COLO668 (cell line): ENCODE data around the gene TOR2A.
A peak's percentile ranks its signal among the peaks of the same experiment; 100 is the strongest.

Source experiments
- DNase-seq: peaks from one replicate; lab custom pipeline; 2025; ENCODE audit not compliant: unreplicated experiment; lab: John Stamatoyannopoulos, UW

The TOR2A gene

DNA sequence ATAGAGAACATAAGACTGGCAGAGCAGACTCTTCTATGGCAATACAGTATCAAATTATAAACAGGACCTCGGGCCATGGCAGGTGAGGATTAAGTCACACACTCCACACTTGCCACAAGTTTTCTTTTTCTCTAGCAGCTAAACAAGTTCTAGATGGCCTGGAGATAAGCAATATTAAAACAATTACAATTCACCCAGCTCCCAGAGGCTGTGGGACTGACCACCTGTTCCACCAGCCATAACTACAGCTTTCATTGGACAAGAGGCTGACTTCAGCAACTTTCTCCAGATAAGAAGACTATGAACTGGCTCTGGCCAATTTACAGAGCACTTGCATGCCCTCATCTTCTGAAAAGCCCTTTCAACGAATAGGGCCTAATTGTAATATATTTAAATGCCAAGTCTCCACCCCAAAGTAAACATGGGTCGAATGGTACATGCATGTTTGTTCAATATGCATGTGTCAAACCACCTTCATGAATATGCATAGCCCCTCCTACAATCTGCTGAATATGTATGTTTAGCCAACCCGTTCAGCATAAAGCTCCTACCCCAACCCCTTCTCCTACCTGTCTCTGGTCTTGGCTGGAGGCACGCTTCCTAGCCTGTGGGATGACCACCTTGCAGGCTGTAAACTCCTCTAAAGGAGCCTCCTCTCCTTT is 34.4 kb downstream of the TOR2A start:
- DNase-seq: no peak

DNA sequence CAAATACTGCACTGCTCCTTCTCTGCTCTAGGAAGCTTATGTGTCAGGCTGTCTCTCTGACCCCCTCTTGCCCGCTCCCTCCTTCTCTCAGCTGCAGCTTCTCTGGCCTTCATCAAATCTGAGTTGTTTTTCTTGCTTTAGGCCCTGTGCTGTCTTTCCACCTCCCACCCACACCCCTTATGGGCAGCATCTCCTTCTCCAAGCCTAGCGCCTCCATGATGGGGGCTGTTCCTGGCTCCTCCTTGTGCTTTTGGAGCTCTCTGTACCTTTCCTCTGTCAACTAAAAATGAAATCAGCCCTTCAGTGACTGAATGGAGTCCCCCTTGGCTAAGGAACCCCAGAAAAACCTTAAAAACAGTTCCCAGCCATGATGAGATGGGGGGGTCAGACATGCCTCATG is 35.0 kb downstream of the TOR2A start:
- no peak for DNase-seq

GRCh38 chr9:127698985-127699670 is 36.0 kb downstream of the TOR2A start:
- DNase-seq: peak; percentile 91

DNA sequence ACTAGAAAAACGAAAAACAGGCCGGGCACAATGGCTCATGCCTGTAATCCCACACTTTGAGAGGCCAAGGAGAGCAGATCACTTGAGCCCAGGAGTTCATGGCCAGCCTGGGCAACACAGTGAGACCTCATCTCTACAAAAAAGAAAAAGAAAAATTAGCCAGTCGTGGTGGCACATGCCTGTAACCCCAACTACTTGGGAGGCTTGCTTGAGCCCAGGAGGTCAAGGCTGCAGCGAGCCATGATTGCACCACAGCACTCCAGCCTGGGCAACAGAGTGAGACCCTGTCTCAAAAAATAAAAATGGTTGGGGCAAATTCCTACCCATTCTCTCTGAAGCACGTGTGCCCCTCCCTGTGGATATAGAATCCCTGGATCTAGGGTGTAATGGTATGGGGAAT is 36.7 kb downstream of the TOR2A start:
- no peak for DNase-seq

DNA sequence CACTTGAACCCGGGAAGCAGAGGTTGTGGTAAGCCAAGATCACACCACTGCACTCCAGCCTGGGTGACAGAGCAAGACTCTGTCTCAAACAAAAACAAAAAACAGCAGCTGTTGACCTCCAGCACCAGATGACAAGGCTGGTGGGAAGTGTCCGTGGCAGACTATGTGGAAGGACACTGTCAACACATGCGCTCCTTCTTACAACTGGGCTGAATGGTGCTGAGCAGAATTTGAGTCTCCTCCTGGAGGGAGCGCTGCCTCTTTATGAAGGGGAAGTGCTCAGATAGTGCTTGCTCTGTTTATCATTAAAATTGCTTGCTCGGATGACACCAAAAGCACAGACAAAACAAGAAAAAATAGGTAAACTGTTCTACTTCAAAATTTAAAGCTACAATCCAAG is 37.5 kb downstream of the TOR2A start:
- no peak for DNase-seq

DNA sequence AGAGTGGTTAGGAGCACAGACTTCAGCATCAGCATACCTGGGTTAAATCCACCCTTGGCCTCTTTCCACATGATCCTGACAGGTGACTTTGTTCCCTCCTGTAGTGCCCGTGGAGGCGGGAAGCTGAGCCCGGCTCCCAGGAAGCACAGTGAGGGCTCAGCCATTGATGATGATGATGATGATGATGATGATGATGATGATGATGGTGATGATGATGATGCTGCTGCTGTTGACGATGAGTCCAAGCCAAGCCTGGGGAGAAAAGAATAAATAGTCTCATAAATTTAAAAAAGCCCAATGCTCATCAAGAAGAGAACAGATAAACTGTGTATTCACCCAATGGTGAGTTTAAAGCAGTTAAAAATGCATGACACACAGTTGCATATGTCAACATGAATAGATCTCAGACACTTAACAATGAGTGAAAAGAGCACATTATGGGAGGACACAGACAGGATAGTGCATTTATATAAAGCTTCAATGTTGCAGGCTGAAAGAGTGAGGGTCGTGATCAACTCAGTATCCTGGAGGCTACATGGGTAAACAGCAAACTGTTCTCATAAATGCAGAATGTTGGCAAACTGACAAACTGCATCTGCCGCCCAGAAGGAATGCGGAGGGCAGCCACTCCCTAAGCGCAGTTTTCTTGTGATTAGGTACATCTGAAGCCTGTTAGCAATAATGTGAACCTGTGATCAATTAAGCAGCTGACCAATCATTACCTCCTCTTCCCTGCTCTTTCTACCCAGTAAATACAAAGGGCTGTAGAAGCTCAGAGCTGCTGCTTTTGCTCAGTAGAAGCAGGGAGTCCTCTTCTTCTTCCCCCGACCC is 40.0 kb downstream of the TOR2A start:
- no peak for DNase-seq

GRCh38 chr9:127693697-127694096 is 41.4 kb downstream of the TOR2A start:
- no peak for DNase-seq

- DNase-seq: no peak
These were observed 42.0 kb downstream of the TOR2A start for GRCh38 chr9:127693143-127693542.

DNA sequence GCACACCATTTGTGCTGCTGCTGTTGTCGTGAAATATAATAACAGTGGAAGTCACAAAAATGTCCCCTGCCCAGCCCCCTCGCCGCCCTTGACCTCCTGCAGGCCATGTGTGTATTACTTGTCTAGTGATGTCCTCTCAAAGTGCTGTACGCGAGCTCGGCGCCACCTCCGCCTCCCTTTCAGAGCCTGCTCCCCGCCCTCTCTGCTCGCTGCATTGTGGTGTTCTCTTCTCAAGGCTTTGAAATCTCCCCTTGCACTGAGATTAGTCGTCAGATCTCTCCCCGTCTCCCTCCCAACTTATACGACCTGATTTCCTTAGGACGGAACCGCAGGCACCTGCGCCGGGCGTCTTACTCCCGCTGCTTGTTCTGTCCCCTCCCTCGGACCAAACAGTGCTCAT is 43.0 kb downstream of the TOR2A start:
- no peak for DNase-seq

DNA sequence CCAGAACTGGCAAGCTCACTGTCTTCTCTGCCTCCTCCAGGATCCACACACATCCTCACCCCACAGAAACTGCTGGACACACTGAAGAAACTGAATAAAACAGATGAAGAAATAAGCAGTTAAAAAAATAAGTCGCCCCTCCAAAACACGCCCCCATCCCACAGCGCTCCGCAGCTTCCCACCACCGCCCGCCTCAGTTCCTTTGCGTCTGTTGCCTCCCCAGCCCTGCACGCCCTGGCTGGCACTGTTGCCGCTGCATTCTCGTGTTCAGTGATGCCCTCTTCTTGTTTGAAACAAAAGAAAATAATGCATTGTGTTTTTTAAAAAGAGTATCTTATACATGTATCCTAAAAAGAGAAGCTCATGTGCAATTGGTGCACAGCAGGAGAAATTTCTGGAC is 44.4 kb downstream of the TOR2A start:
- no peak for DNase-seq

DNA sequence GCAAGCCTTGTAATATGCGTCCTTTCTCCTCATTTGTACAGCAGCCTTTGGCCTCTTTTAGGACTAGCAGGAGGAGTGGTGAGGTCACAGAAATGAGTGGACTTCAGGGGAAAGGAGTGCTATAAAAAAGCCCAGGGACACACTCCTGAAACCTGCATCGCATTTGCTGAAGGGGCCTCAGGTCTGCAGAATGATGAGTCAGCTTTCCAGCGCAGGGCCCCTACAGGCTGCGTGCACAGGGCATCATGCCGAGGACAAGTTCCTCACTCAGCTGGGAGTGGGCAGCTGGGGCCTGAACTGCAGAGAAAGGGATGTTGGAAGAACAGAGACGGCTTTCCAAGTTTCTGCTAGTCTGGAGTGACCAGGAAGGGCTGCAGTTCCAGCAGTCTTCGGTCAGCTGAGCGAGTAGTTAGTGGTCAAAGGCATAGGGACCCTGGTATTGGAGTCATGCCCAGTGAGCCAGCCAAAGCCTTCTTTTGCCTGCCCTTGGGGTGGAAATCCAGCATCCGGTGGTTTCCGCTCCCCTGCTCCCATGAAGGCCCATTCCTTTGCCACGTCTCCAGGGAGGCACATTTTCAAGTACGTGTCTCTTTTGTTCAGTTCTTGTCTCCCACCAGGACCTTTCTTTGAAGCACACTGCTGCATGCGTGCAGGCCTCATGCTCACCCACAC is 45.6 kb downstream of the TOR2A start:
- no peak for DNase-seq

GRCh38 chr9:127686461-127687393 is 48.4 kb downstream of the TOR2A start:
- DNase-seq: no peak

GRCh38 chr9:127684576-127684975 is 50.5 kb downstream of the TOR2A start:
- DNase-seq: no peak

DNA sequence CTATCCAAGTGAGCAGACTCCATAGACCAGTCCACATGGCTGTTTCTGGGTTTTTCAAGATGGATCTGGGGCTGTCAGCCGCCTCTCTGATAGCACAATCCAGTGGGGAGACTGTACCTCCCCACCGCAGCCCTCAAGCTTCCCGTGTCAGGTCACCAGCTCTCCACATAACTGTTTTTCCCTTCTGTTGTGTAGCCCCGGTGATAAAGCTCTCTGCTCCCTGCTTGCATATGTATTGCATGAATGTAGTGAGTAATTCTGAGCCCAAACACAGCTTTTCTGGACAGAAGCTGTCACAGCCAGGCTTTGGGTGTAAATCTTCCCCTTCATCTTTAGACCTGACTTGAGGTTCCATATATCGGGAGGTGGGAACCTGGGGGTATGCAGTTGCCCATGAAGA is 51.4 kb downstream of the TOR2A start:
- DNase-seq: no peak

DNA sequence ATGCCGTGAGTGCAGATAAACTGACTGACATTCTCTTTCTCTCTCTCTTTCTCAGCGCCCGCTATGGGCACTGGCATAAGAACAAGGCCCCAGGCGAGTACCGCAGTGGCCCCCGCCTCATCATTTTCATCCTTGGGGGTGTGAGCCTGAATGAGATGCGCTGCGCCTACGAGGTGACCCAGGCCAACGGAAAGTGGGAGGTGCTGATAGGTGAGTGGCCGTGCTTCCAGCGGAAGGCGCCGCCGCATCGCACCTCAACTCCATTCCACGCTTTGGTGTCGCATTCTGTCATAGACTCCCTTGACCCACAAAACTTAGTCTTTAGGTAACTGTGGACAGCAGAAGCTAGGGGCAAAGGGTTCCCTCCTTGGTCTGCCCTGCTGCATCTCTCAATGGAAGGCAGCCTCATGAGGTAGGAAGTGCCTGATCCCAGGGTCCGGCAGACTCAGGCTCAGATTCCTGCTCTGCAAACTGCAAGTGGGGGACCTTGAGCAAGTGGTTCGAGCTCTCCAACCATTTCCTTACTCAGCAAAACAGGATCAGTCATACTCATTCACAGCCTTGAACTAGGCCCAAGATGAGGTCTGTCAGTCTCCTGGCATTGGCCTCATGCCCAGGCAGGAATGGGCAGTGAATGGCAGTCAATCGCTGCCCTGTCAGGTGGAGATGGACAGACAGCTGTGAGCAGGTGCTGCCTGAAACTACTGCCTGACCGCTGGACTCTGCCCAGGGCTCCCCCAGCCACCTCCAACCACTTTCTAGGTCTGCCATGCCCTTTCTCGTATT is 52.5 kb downstream of the TOR2A start:
- DNase-seq: no peak
